Adrenal gland (tissue), 5 donors: ENCODE data around the gene UGT1A9.

Experiments
- POLR2A ChIP-seq, 2 donors: fragments of 450-650 bp; IDR thresholded peaks; one replicate each; pipeline ENCODE4 v1.6.1; 2017; ENCODE audit warnings: antibody characterized with exemption in 2 of 2, mild to moderate bottlenecking in 2 of 2, moderate library complexity in 1 of 2
- TF ChIP-seq, protein P1 (sequence below), 6 experiments: fragments of 450-650 bp in 4 of 6; fragments of 200-600 bp in 2 of 6; sonication (generic) in 1 of 6; IDR thresholded peaks; 1 replicate in 5 of 6; 2 replicates in 1 of 6; pipeline versions ENCODE4 v1.5.1 to v1.8.0; 2016 to 2021; ENCODE audit warnings: antibody characterized with exemption in 6 of 6, mild to moderate bottlenecking in 2 of 6, moderate library complexity in 1 of 6
- donor health status: DM: no; HTN: no; CAD: no.

DNA sequence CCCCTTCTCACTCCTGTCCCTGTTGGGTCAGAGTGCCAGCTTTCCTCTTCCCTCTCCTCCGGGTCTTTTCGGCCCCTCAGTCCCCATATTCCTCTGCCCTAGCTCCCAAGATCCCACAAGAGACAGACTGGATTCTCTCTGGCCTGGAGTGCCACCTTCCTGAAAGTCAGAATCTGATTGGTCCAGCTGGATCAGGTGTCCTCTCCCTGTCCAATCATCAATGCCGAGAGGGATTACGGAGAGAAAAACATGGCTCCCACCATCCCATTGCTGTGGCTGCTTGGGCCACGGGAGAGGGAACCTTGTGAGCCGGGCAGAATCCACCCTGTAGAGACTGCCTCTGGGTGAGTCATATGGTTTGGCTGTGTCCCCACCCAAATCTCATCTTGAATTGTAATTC is 103.7 kb downstream of the UGT1A9 start:
- TF ChIP-seq, protein P1, sequence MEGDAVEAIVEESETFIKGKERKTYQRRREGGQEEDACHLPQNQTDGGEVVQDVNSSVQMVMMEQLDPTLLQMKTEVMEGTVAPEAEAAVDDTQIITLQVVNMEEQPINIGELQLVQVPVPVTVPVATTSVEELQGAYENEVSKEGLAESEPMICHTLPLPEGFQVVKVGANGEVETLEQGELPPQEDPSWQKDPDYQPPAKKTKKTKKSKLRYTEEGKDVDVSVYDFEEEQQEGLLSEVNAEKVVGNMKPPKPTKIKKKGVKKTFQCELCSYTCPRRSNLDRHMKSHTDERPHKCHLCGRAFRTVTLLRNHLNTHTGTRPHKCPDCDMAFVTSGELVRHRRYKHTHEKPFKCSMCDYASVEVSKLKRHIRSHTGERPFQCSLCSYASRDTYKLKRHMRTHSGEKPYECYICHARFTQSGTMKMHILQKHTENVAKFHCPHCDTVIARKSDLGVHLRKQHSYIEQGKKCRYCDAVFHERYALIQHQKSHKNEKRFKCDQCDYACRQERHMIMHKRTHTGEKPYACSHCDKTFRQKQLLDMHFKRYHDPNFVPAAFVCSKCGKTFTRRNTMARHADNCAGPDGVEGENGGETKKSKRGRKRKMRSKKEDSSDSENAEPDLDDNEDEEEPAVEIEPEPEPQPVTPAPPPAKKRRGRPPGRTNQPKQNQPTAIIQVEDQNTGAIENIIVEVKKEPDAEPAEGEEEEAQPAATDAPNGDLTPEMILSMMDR (IDR thresholded peaks at IDR 0.05) = no peak
- TF ChIP-seq POLR2A (IDR thresholded peaks at IDR 0.05) = no peak
